SK-N-SH (cell line): ENCODE data around the gene UROD. TPM values are rescaled to one million over a fixed set of nuclear protein-coding genes. Genes with fewer than 3 reads are reported as not detected.
"Not testable (repeated sequence)": the region's sequence is repeated elsewhere in the genome, so short reads cannot be mapped to it uniquely, and the experiment has no call there.

Experiments
- CTCF ChIA-PET: fragments of 300-600, 350-600 bp; formaldehyde crosslinking; extraction: SDS; loops from one replicate; lab custom pipeline; 2021; lab: Yijun Ruan, JAX
- POLR2A ChIA-PET: fragments of 350-600 bp; sonication (Branson Sonifier 250); formaldehyde crosslinking; extraction: SDS; loops from one replicate; lab custom pipeline; 2020; ENCODE audit warnings: antibody characterized with exemption, inconsistent platforms; lab: Yijun Ruan, JAX
- DNase-seq: peaks from one replicate; pipeline ENCODE4 v3.0.0; 2012
- H2AFZ ChIP-seq: fragments of 200-600 bp; sonication (generic); 2 replicates; pipeline ENCODE4 v1.8.1; 2016; ENCODE audit warnings: antibody characterized with exemption, mild to moderate bottlenecking, low read depth
- H3F3A ChIP-seq: fragments of 200-600 bp; sonication (generic); replicated peaks from 2 replicates; pipeline ENCODE3; 2016; ENCODE audit warnings: antibody characterized with exemption, mild to moderate bottlenecking; ENCODE audit not compliant: insufficient read depth
- H3K27ac ChIP-seq, 2 experiments: fragments of 200-500 bp in 1 of 2; fragments of 200-600 bp in 1 of 2; sonication (Bioruptor generic) in 1 of 2; sonication (generic), shearing (Covaris generic) in 1 of 2; 2 replicates each; pipeline versions ENCODE4 v1.5.1 to v1.6.1; 2014 to 2016; ENCODE audit warnings: low read depth in 2 of 2, inconsistent platforms in 1 of 2, low read length in 1 of 2, mild to moderate bottlenecking in 1 of 2, mixed read lengths in 1 of 2
- H3K27me3 ChIP-seq: fragments of 200-600 bp; sonication (generic), shearing (Covaris generic); 2 replicates; pipeline ENCODE4 v1.6.1; 2016; ENCODE audit warnings: mixed run types; ENCODE audit not compliant: insufficient read depth
- H3K36me3 ChIP-seq, 2 experiments: fragments of 200-500 bp in 1 of 2; fragments of 200-600 bp in 1 of 2; sonication (Bioruptor generic) in 1 of 2; sonication (generic) in 1 of 2; replicated peaks in 1 of 2; 2 replicates each; pipeline versions ENCODE3 to v1.5.1; 2014 to 2016; ENCODE audit warnings: low read length in 1 of 2, mild to moderate bottlenecking in 1 of 2; ENCODE audit not compliant: insufficient read depth in 2 of 2, control insufficient read depth in 1 of 2
- H3K4me1 ChIP-seq, 2 experiments: fragments of 200-500 bp in 1 of 2; fragments of 200-600 bp in 1 of 2; sonication (Bioruptor generic) in 1 of 2; sonication (generic), shearing (Covaris generic) in 1 of 2; 2 replicates each; pipeline versions ENCODE4 v1.5.1 to v1.6.1; 2014 to 2016; ENCODE audit warnings: low read depth in 1 of 2, low read length in 1 of 2, mixed run types in 1 of 2; ENCODE audit not compliant: insufficient read depth in 2 of 2, control insufficient read depth in 1 of 2
- H3K4me2 ChIP-seq: fragments of 200-600 bp; sonication (generic), shearing (Covaris generic); 2 replicates; pipeline ENCODE4 v1.6.1; 2017; ENCODE audit warnings: mixed run types
- H3K4me3 ChIP-seq, 2 experiments: fragments of 200-500 bp in 1 of 2; fragments of 200-600 bp in 1 of 2; sonication (Bioruptor generic) in 1 of 2; sonication (generic), shearing (Covaris generic) in 1 of 2; 2 replicates each; pipeline versions ENCODE4 v1.5.1 to v1.8.1; 2014 to 2016; ENCODE audit warnings: low read depth in 2 of 2, inconsistent platforms in 1 of 2, low read length in 1 of 2, mild to moderate bottlenecking in 1 of 2, mixed read lengths in 1 of 2, moderate library complexity in 1 of 2
- H3K79me2 ChIP-seq: fragments of 200-600 bp; sonication (generic); 2 replicates; pipeline ENCODE4 v1.8.1; 2017; ENCODE audit warnings: mild to moderate bottlenecking; ENCODE audit not compliant: insufficient read depth
- H3K9ac ChIP-seq: fragments of 200-600 bp; sonication (generic); 2 replicates; pipeline ENCODE4 v1.6.1; 2017; ENCODE audit warnings: mixed run types
- H3K9me2 ChIP-seq: fragments of 200-600 bp; sonication (generic); 2 replicates; pipeline ENCODE4 v1.6.1; 2017; ENCODE audit warnings: mixed run types
- H3K9me3 ChIP-seq: fragments of 200-600 bp; sonication (generic); 2 replicates; pipeline ENCODE4 v1.6.1; 2017; ENCODE audit warnings: mixed run types, mild to moderate bottlenecking, moderate library complexity
- H4K20me1 ChIP-seq: fragments of 200-600 bp; sonication (generic); 2 replicates; pipeline ENCODE4 v1.6.1; 2017; ENCODE audit warnings: mild to moderate bottlenecking, mixed run types; ENCODE audit not compliant: insufficient read depth
- CHD2 ChIP-seq: fragments of 150-350 bp; IDR thresholded peaks from 2 replicates; pipeline ENCODE4 v1.6.1; 2018; ENCODE audit warnings: low read length; ENCODE audit not compliant: partially characterized antibody
- EP300 ChIP-seq, 2 experiments: IDR thresholded peaks; 2 replicates each; pipeline versions ENCODE4 v1.4.0 to v1.6.1; 2012; ENCODE audit warnings: borderline replicate concordance in 1 of 2, low read depth in 1 of 2, low read length in 1 of 2
- FOSL2 ChIP-seq: IDR thresholded peaks from 2 replicates; pipeline ENCODE4 v1.4.0; 2012; ENCODE audit warnings: low read depth, mild to moderate bottlenecking, moderate library complexity, borderline replicate concordance
- FOXJ3 ChIP-seq: sonication (generic); formaldehyde crosslinking; IDR thresholded peaks from 2 replicates; pipeline ENCODE4 v1.5.1; 2020; ENCODE audit warnings: mild to moderate bottlenecking, missing genetic modification reagents
- GATA2 ChIP-seq: sonication (generic); formaldehyde crosslinking; IDR thresholded peaks from 2 replicates; pipeline ENCODE4 v1.5.0; 2020; ENCODE audit warnings: mild to moderate bottlenecking, missing genetic modification reagents
- JUND ChIP-seq: IDR thresholded peaks from 2 replicates; pipeline ENCODE4 v1.4.0; 2012
- MAX ChIP-seq: IDR thresholded peaks from 2 replicates; pipeline ENCODE4 v1.4.0; 2012; ENCODE audit warnings: low read depth
- MEF2A ChIP-seq: IDR thresholded peaks from 2 replicates; pipeline ENCODE4 v1.4.0; 2012; ENCODE audit warnings: low read depth, borderline replicate concordance
- NFIC ChIP-seq: IDR thresholded peaks from 2 replicates; pipeline ENCODE4 v1.4.0; 2012; ENCODE audit warnings: borderline replicate concordance
- NRF1 ChIP-seq: IDR thresholded peaks from 2 replicates; pipeline ENCODE4 v1.6.1; 2012; ENCODE audit warnings: low read depth, mild to moderate bottlenecking, low read length
- PBX3 ChIP-seq: IDR thresholded peaks from 2 replicates; pipeline ENCODE4; 2012
- POLR2AphosphoS5 ChIP-seq: IDR thresholded peaks from 2 replicates; pipeline ENCODE4 v1.6.1; 2012; ENCODE audit warnings: low read depth, low read length
- RCOR1 ChIP-seq: fragments of 150-350 bp; IDR thresholded peaks from 2 replicates; pipeline ENCODE4 v1.6.1; 2017; ENCODE audit warnings: antibody characterized with exemption, low read length
- RXRA ChIP-seq: IDR thresholded peaks from 2 replicates; pipeline ENCODE4 v1.4.0; 2012; ENCODE audit warnings: low read depth, mild to moderate bottlenecking, borderline replicate concordance
- SIN3A ChIP-seq: IDR thresholded peaks from 2 replicates; pipeline ENCODE4 v1.6.1; 2012; ENCODE audit warnings: low read depth, mild to moderate bottlenecking, low read length, moderate library complexity, borderline replicate concordance
- SMC3 ChIP-seq: IDR thresholded peaks from 2 replicates; pipeline ENCODE4 v1.6.1; 2012; ENCODE audit warnings: low read depth, low read length, improper control_type of control experiment
- TCF12 ChIP-seq: IDR thresholded peaks from 2 replicates; pipeline ENCODE4 v1.4.0; 2012
- TEAD4 ChIP-seq: IDR thresholded peaks from 2 replicates; pipeline ENCODE4 v1.4.0; 2012; ENCODE audit warnings: mild to moderate bottlenecking, borderline replicate concordance; ENCODE audit not compliant: insufficient read depth
- USF1 ChIP-seq: IDR thresholded peaks from 2 replicates; pipeline ENCODE4 v1.4.0; 2012; ENCODE audit warnings: low read depth, borderline replicate concordance
- YY1 ChIP-seq: IDR thresholded peaks from 2 replicates; pipeline ENCODE4 v1.4.0; 2012; ENCODE audit warnings: low read depth, mild to moderate bottlenecking
- ZBTB33 ChIP-seq: IDR thresholded peaks from 2 replicates; pipeline ENCODE4 v1.4.0; 2012; ENCODE audit warnings: low read depth, borderline replicate concordance
- WGBS: methylation state at CpG from one replicate; pipeline ENCODE4 v1.1.6; 2017; ENCODE audit warnings: low lambda C conversion rate; 5-methylcytosine and 5-hydroxymethylcytosine counted together
- polyA plus RNA-seq, 3 experiments: library from polyadenylated mRNA; depleted of rRNA; stranded (reverse); fragments of >200 nt; gene quantifications; 2 replicates each; pipeline ENCODE4 v1.2.3, GENCODE V29; 2012

Gene UROD
- polyA plus RNA-seq, 1 of the 3 experiments (the other 2 are of a cell fraction), result 230 TPM

GRCh38 chr1:45059829-45060228 lies 47.8 kb downstream of the UROD start:
- CTCF ChIA-PET, result no interaction called here
- POLR2A ChIA-PET, result no interaction called here
- no peaks in the 10 kb centered on the region for H3K9me2 ChIP-seq

GRCh38 chr1:45062463-45062862 lies 50.4 kb downstream of the UROD start:
- H3K4me1 ChIP-seq, H3K4me3 ChIP-seq, DNase-seq, H3K79me2 ChIP-seq, H3K4me2 ChIP-seq, H3K27me3 ChIP-seq, H3K36me3 ChIP-seq, CTCF ChIA-PET, H2AFZ ChIP-seq, H3K9me3 ChIP-seq, H3K27ac ChIP-seq, H3K9ac ChIP-seq, H3F3A ChIP-seq, H4K20me1 ChIP-seq, POLR2A ChIA-PET, H3K9me2 ChIP-seq: not testable (repeated sequence)
- WGBS, result 44% methylated on average over 4 of the region's 4 CpGs

More at GRCh38 chr1:45059829-45060228, 47.8 kb downstream of the UROD start:
- no peak for TF ChIP-seq MEF2A
- no peak for TF ChIP-seq POLR2AphosphoS5
- TF ChIP-seq EP300 (IDR thresholded peaks at IDR 0.05; ENCODE audit: borderline replicate concordance in 1 of 2, low read depth in 1 of 2, low read length in 1 of 2), result no peak
- TF ChIP-seq SIN3A, result no peak
- no peak for TF ChIP-seq FOXJ3 (CRISPR knock-in tag)
- TF ChIP-seq GATA2 (CRISPR knock-in tag), result no peak
- no peak for TF ChIP-seq TCF12
- no peak for TF ChIP-seq YY1
- TF ChIP-seq FOSL2, result no peak
- TF ChIP-seq PBX3, result no peak
- TF ChIP-seq RCOR1, result no peak
- no peak for TF ChIP-seq RXRA
- H3K79me2 ChIP-seq, result no peaks in the 10 kb centered on the region
- 33% methylated on average over 2 of the region's 2 CpGs for WGBS
- H3K27me3 ChIP-seq, result no peaks in the 10 kb centered on the region
- no peak overlapping the region for H3K9ac ChIP-seq
- DNase-seq, result no peak
- H2AFZ ChIP-seq, result no peak overlapping the region
- H4K20me1 ChIP-seq, result no peaks in the 10 kb centered on the region
- no peaks in the 10 kb centered on the region for H3K9me3 ChIP-seq
- H3K36me3 ChIP-seq, result no peaks in the 10 kb centered on the region
- H3K4me3 ChIP-seq, result no peak overlapping the region
- H3K4me2 ChIP-seq, result no peak overlapping the region
- no peak overlapping the region for H3K27ac ChIP-seq
- no peaks in the 10 kb centered on the region for H3F3A ChIP-seq
- H3K4me1 ChIP-seq, result no peaks in the 10 kb centered on the region

GRCh38 chr1:45065083-45065482 lies 53.0 kb downstream of the UROD start:
- POLR2A ChIA-PET, result no interaction called here
- Histone ChIP-seq H3K36me3 (no peaks in the 10 kb centered on the region), H3K79me2 (no peaks in the 10 kb centered on the region), H3F3A (no peaks in the 10 kb centered on the region), H3K27me3 (no peaks in the 10 kb centered on the region), H3K4me3 (no peak overlapping the region), H3K27ac (no peak overlapping the region), H4K20me1 (no peaks in the 10 kb centered on the region), H3K9ac (no peak overlapping the region), H3K4me1 (no peaks in the 10 kb centered on the region), H3K9me3 (no peaks in the 10 kb centered on the region), H3K9me2 (no peaks in the 10 kb centered on the region), H3K4me2 (no peak overlapping the region), H2AFZ (no peak overlapping the region)
- CTCF ChIA-PET, result no interaction called here
- no peak for TF ChIP-seq GATA2 (CRISPR knock-in tag)
- TF ChIP-seq ZBTB33, result no peak
- no peak for TF ChIP-seq YY1
- no peak for TF ChIP-seq FOXJ3 (CRISPR knock-in tag)
- no peak for TF ChIP-seq FOSL2
- TF ChIP-seq MAX, result no peak
- no peak for TF ChIP-seq NRF1
- no peak for TF ChIP-seq JUND
- no peak for TF ChIP-seq NFIC
- TF ChIP-seq POLR2AphosphoS5, result no peak
- TF ChIP-seq SMC3, result no peak
- no peak for TF ChIP-seq CHD2
- no peak for TF ChIP-seq USF1
- no peak for TF ChIP-seq SIN3A
- no peak for TF ChIP-seq TEAD4
- no peak for DNase-seq
- 55% methylated on average over 2 of the region's 2 CpGs for WGBS
